Measurements from ENCODE around the gene TATDN2. TPM values are rescaled to one million over a fixed set of nuclear protein-coding genes. Genes with fewer than 3 reads are reported as not detected.

Gene TATDN2
- polyA plus RNA-seq, 1 donor, result 27.4 TPM

GRCh38 chr3:10304905-10305304, 56.6 kb downstream of the TATDN2 start:
- no peak overlapping the region for H3K4me3 ChIP-seq (ENCODE audit: low read length)
- peaks cover 94% of the 10 kb centered on the region for H3K36me3 ChIP-seq (ENCODE audit: control insufficient read depth, insufficient read depth, low read length)
- no peak for DNase-seq
- H3K9me3 ChIP-seq (ENCODE audit: control insufficient read depth, low read depth, low read length), result no peaks in the 10 kb centered on the region
- no peak overlapping the region for H3K27ac ChIP-seq (ENCODE audit: low read length)
- no peaks in the 10 kb centered on the region for H3K4me1 ChIP-seq (ENCODE audit: control insufficient read depth, insufficient read depth, low read length)
- WGBS (ENCODE audit: insufficient coverage, low lambda C conversion rate), result no CpG with 5 or more reads among the region's 8 CpGs
- no peaks in the 10 kb centered on the region for H3K27me3 ChIP-seq (ENCODE audit: control insufficient read depth, insufficient read depth, low read length)

- peaks cover 94% of the 10 kb centered on the region for H3K36me3 ChIP-seq (ENCODE audit: control insufficient read depth, insufficient read depth, low read length)
Measured at GRCh38 chr3:10305331-10305902, 57.2 kb downstream of the TATDN2 start.

GRCh38 chr3:10306156-10306555, 57.9 kb downstream of the TATDN2 start:
- no peak for DNase-seq
- peaks cover 94% of the 10 kb centered on the region for H3K36me3 ChIP-seq (ENCODE audit: control insufficient read depth, insufficient read depth, low read length)
- H3K4me3 ChIP-seq (ENCODE audit: low read length), result no peak overlapping the region
- no peak overlapping the region for H3K27ac ChIP-seq (ENCODE audit: low read length)
- no peaks in the 10 kb centered on the region for H3K4me1 ChIP-seq (ENCODE audit: control insufficient read depth, insufficient read depth, low read length)
- H3K9me3 ChIP-seq (ENCODE audit: control insufficient read depth, low read depth, low read length), result no peaks in the 10 kb centered on the region
- H3K27me3 ChIP-seq (ENCODE audit: control insufficient read depth, insufficient read depth, low read length), result no peaks in the 10 kb centered on the region
- no CpG with 5 or more reads among the region's 3 CpGs for WGBS (ENCODE audit: insufficient coverage, low lambda C conversion rate)

More at GRCh38 chr3:10305331-10305902, 57.2 kb downstream of the TATDN2 start:
- H3K4me3 ChIP-seq (ENCODE audit: low read length), result no peak overlapping the region
- H3K4me1 ChIP-seq (ENCODE audit: control insufficient read depth, insufficient read depth, low read length), result no peaks in the 10 kb centered on the region
- H3K27me3 ChIP-seq (ENCODE audit: control insufficient read depth, insufficient read depth, low read length), result no peaks in the 10 kb centered on the region
- WGBS (ENCODE audit: insufficient coverage, low lambda C conversion rate), result no CpG with 5 or more reads among the region's 4 CpGs
- no peaks in the 10 kb centered on the region for H3K9me3 ChIP-seq (ENCODE audit: control insufficient read depth, low read depth, low read length)
- DNase-seq, result no peak
- H3K27ac ChIP-seq (ENCODE audit: low read length), result no peak overlapping the region

- Histone ChIP-seq H3K27me3 (ENCODE audit: control insufficient read depth, insufficient read depth, low read length) (no peaks in the 10 kb centered on the region), H3K36me3 (ENCODE audit: control insufficient read depth, insufficient read depth, low read length) (peaks cover 94% of the 10 kb centered on the region), H3K4me1 (ENCODE audit: control insufficient read depth, insufficient read depth, low read length) (no peaks in the 10 kb centered on the region), H3K4me3 (ENCODE audit: low read length) (no peak overlapping the region), H3K27ac (ENCODE audit: low read length) (no peak overlapping the region), H3K9me3 (ENCODE audit: control insufficient read depth, low read depth, low read length) (no peaks in the 10 kb centered on the region)
- DNase-seq, result no peak
- WGBS (ENCODE audit: insufficient coverage, low lambda C conversion rate), result no CpG with 5 or more reads among the region's 7 CpGs
Measured at GRCh38 chr3:10308678-10309077, 60.4 kb downstream of the TATDN2 start.

GRCh38 chr3:10309736-10310135, 61.5 kb downstream of the TATDN2 start:
- H3K9me3 ChIP-seq (ENCODE audit: control insufficient read depth, low read depth, low read length), result no peaks in the 10 kb centered on the region
- no peak for DNase-seq
- no peaks in the 10 kb centered on the region for H3K27me3 ChIP-seq (ENCODE audit: control insufficient read depth, insufficient read depth, low read length)
- no peaks in the 10 kb centered on the region for H3K4me1 ChIP-seq (ENCODE audit: control insufficient read depth, insufficient read depth, low read length)
- no peak overlapping the region for H3K4me3 ChIP-seq (ENCODE audit: low read length)
- WGBS (ENCODE audit: insufficient coverage, low lambda C conversion rate), result 100% methylated on average over 1 of the region's 4 CpGs
- no peak overlapping the region for H3K27ac ChIP-seq (ENCODE audit: low read length)
- peaks cover 94% of the 10 kb centered on the region for H3K36me3 ChIP-seq (ENCODE audit: control insufficient read depth, insufficient read depth, low read length)

GRCh38 chr3:10310578-10310977, 62.3 kb downstream of the TATDN2 start:
- DNase-seq, result no peak
- H3K27me3 ChIP-seq (ENCODE audit: control insufficient read depth, insufficient read depth, low read length), result no peaks in the 10 kb centered on the region
- no peak overlapping the region for H3K4me3 ChIP-seq (ENCODE audit: low read length)
- no CpG with 5 or more reads among the region's 2 CpGs for WGBS (ENCODE audit: insufficient coverage, low lambda C conversion rate)
- no peaks in the 10 kb centered on the region for H3K9me3 ChIP-seq (ENCODE audit: control insufficient read depth, low read depth, low read length)
- H3K27ac ChIP-seq (ENCODE audit: low read length), result no peak overlapping the region
- H3K4me1 ChIP-seq (ENCODE audit: control insufficient read depth, insufficient read depth, low read length), result no peaks in the 10 kb centered on the region
- H3K36me3 ChIP-seq (ENCODE audit: control insufficient read depth, insufficient read depth, low read length), result peaks cover 93% of the 10 kb centered on the region

- Histone ChIP-seq H3K27ac (ENCODE audit: low read length) (no peak overlapping the region), H3K36me3 (ENCODE audit: control insufficient read depth, insufficient read depth, low read length) (peaks cover 94% of the 10 kb centered on the region), H3K4me1 (ENCODE audit: control insufficient read depth, insufficient read depth, low read length) (no peaks in the 10 kb centered on the region), H3K9me3 (ENCODE audit: control insufficient read depth, low read depth, low read length) (no peaks in the 10 kb centered on the region), H3K4me3 (ENCODE audit: low read length) (no peak overlapping the region), H3K27me3 (ENCODE audit: control insufficient read depth, insufficient read depth, low read length) (no peaks in the 10 kb centered on the region)
- no CpG with 5 or more reads among the region's 13 CpGs for WGBS (ENCODE audit: insufficient coverage, low lambda C conversion rate)
- DNase-seq, result no peak
Measured at GRCh38 chr3:10311710-10312109, 63.5 kb downstream of the TATDN2 start.

GRCh38 chr3:10312391-10312790, 64.1 kb downstream of the TATDN2 start:
- Histone ChIP-seq H3K36me3 (ENCODE audit: control insufficient read depth, insufficient read depth, low read length) (peaks cover 92% of the 10 kb centered on the region), H3K9me3 (ENCODE audit: control insufficient read depth, low read depth, low read length) (no peaks in the 10 kb centered on the region), H3K4me3 (ENCODE audit: low read length) (no peak overlapping the region), H3K4me1 (ENCODE audit: control insufficient read depth, insufficient read depth, low read length) (peaks cover 4% of the 10 kb centered on the region), H3K27ac (ENCODE audit: low read length) (no peak overlapping the region), H3K27me3 (ENCODE audit: control insufficient read depth, insufficient read depth, low read length) (no peaks in the 10 kb centered on the region)
- DNase-seq, result no peak
- WGBS (ENCODE audit: insufficient coverage, low lambda C conversion rate), result 100% methylated on average over 4 of the region's 10 CpGs

- no peaks in the 10 kb centered on the region for H3K9me3 ChIP-seq (ENCODE audit: control insufficient read depth, low read depth, low read length)
- peaks cover 9% of the 10 kb centered on the region for H3K4me1 ChIP-seq (ENCODE audit: control insufficient read depth, insufficient read depth, low read length)
- peaks cover 93% of the 10 kb centered on the region for H3K36me3 ChIP-seq (ENCODE audit: control insufficient read depth, insufficient read depth, low read length)
- WGBS (ENCODE audit: insufficient coverage, low lambda C conversion rate), result 94% methylated on average over 2 of the region's 3 CpGs
- DNase-seq, result no peak
- H3K27me3 ChIP-seq (ENCODE audit: control insufficient read depth, insufficient read depth, low read length), result no peaks in the 10 kb centered on the region
- no peak overlapping the region for H3K4me3 ChIP-seq (ENCODE audit: low read length)
- H3K27ac ChIP-seq (ENCODE audit: low read length), result no peak overlapping the region
Measured at GRCh38 chr3:10312861-10313260, 64.6 kb downstream of the TATDN2 start.

- no CpG with 5 or more reads among the region's 14 CpGs for WGBS (ENCODE audit: insufficient coverage, low lambda C conversion rate)
- no peak for DNase-seq
- no peaks in the 10 kb centered on the region for H3K27me3 ChIP-seq (ENCODE audit: control insufficient read depth, insufficient read depth, low read length)
- H3K36me3 ChIP-seq (ENCODE audit: control insufficient read depth, insufficient read depth, low read length), result peaks cover 86% of the 10 kb centered on the region
- H3K9me3 ChIP-seq (ENCODE audit: control insufficient read depth, low read depth, low read length), result no peaks in the 10 kb centered on the region
- H3K27ac ChIP-seq (ENCODE audit: low read length), result no peak overlapping the region
- H3K4me1 ChIP-seq (ENCODE audit: control insufficient read depth, insufficient read depth, low read length), result peaks cover 23% of the 10 kb centered on the region
- no peak overlapping the region for H3K4me3 ChIP-seq (ENCODE audit: low read length)
Measured at GRCh38 chr3:10315101-10315500, 66.8 kb downstream of the TATDN2 start.

GRCh38 chr3:10315771-10316344, 67.6 kb downstream of the TATDN2 start:
- H3K4me1 ChIP-seq (ENCODE audit: control insufficient read depth, insufficient read depth, low read length), result peaks cover 23% of the 10 kb centered on the region
- no peak overlapping the region for H3K27ac ChIP-seq (ENCODE audit: low read length)
- H3K27me3 ChIP-seq (ENCODE audit: control insufficient read depth, insufficient read depth, low read length), result no peaks in the 10 kb centered on the region
- no peak for DNase-seq
- no peaks in the 10 kb centered on the region for H3K9me3 ChIP-seq (ENCODE audit: control insufficient read depth, low read depth, low read length)
- WGBS (ENCODE audit: insufficient coverage, low lambda C conversion rate), result no CpG with 5 or more reads among the region's 4 CpGs
- peaks cover 79% of the 10 kb centered on the region for H3K36me3 ChIP-seq (ENCODE audit: control insufficient read depth, insufficient read depth, low read length)
- no peak overlapping the region for H3K4me3 ChIP-seq (ENCODE audit: low read length)
